ENCODE measurements around the gene CEP43.
"Not testable (repeated sequence)": the region's sequence is repeated elsewhere in the genome, so short reads cannot be mapped to it uniquely, and the experiment has no call there.

The CEP43 gene, protein sequence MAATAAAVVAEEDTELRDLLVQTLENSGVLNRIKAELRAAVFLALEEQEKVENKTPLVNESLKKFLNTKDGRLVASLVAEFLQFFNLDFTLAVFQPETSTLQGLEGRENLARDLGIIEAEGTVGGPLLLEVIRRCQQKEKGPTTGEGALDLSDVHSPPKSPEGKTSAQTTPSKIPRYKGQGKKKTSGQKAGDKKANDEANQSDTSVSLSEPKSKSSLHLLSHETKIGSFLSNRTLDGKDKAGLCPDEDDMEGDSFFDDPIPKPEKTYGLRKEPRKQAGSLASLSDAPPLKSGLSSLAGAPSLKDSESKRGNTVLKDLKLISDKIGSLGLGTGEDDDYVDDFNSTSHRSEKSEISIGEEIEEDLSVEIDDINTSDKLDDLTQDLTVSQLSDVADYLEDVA

DNA sequence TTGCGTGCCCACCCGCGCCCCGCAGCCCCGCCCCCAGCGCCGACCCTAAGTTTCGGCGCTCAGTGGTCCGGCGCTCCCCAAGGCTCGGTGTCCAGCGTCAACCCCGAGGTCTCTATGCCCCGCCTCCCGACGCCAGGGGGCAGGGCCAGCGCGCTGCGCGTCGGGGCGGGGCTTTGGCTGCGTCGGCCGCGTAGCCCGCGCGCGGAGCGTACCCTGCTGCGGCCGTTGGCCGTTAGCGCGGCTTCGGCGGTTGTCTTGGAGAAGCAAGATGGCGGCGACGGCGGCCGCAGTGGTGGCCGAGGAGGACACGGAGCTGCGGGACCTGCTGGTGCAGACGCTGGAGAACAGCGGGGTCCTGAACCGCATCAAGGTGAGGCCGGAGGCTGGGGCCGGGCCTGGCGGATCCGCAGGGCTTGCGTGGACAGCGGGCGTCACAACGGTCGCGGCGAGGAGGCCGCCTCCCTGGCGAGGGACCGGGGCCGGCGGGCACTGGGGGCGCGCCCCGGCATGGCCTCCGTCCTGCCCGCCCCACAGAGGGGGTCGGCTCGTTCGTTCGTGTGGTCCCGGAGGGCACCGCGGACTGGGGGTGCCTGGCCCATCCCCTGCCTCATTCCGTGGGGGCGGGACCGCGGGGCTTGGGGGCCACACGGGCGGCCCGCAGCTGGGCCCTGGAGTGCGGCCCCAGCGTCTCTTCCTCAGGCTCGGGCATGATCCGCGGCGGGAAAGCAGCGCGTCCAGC is at the start of gene CEP43:
TSS of gene CEP43 (plus strand) at position 253 of the 739 bp plus-strand sequence. CDS start at position 269, 16 bp downstream.
- peak; percentile 82 for DNase-seq

DNA sequence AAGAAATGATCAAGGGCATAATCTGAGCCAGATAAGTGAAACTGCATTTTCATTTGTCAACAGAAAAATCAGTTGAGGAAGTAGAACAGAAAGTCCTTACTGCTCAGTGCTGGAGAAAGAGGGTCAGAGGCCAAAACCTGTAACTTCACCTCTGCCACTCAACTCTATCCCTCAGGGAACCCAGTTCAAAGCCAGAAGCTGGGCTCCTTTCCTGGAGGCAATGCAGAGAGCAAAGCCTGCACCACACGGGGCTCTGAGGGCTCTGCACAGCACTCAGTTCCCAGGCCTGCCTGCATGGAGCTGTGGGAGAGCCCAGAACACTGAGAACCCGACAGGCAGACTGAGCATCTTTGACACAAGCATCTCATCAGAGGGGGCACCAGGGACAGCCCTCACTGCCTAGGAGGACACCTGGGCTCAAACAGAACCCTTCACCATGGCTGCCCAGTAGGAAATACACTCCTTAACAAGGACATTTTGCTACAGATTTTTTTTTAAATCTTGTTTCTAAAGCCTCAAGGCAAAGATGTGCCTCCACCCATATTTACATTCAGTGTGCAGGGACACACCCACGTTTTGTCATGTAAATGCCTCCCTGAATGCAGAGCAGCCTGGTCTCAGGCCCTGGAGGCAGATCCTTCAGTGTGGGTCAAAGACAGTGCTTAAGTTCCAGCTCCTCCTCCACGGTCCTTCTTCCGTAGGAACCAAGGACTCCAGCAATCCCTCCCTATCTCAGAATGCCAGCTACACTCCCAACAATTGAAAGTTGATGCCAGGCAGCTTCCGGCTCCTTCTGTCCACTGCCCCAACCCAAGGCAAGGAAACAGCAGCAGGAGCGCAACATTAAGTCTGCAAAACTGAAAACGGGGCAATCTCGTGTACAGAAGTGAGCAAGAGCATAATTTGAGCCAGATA is 49.4 kb upstream of the CEP43 start:
- DNase-seq = no peak

DNA sequence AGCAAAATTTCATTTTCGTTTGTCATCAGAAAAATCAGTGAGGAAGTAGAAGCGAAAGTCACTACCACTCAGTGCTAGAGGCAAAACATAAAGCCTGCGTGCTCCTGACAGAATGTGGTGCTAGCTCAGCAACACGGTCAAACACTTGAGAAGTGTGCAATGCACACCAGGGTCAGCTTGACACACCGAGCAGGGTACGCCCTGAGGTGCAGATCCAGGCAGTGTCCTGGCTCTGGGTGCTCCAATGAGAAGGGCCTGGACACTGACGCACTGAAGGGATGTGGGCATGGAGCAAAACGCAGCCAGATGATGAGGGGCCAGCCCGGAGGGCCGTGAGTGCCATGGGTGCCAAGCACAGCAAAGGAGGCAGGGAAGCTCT is 48.8 kb upstream of the CEP43 start:
- no peak for DNase-seq

DNA sequence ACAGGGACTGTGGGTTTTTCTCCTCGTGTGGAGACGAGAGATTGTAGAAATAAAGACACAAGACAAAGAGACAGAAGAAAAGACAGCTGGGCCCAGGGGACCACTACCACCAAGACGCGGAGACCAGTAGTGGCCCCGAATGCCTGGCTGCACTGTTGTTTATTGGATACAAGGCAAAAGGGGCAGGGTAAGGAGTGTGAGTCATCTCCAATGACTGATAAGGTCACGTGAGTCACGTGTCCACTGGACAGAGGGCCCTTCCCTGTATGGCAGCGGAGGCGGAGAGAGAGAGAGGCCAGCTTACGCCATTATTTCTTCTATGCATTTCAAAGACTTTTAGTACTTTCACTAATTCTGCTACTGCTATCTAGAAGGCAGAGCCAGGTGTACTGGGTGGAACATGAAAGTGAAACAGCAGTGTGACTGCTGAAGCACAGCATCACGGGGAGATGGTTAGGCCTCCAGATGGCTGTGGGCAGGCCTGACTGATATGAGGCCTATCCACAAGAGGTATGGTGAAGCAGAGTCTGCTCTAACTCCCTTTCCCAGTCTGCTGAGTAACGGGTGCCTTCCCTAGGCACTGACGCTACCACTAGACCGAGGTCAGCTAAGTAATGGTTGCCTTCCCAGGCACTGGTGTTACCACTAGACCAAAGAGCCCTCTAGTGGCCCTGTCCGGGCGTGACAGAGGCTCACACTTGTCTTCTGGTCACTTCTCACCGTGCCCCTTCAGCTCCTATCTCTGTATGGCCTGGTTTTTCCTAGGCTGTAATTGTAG is 48.1 kb upstream of the CEP43 start:
- DNase-seq = not testable (repeated sequence)

DNA sequence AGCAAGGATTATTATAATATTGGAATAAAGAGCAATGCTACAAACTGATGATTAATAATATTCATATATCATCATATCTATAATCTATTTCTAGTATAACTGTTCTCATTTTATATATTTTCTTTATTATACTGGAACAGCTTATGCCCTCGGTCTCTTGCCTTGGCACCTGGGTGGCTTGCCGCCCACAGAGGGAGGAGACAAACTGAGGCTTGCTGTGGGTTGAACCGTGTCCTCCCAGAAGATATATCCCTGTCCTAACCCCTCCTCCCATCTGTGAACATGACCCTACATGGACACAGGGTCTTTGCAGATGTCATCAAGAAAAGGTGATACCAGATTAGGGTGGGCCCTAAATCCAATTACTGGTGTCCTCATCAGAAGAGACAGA is 47.5 kb upstream of the CEP43 start:
- no peak for DNase-seq

DNA sequence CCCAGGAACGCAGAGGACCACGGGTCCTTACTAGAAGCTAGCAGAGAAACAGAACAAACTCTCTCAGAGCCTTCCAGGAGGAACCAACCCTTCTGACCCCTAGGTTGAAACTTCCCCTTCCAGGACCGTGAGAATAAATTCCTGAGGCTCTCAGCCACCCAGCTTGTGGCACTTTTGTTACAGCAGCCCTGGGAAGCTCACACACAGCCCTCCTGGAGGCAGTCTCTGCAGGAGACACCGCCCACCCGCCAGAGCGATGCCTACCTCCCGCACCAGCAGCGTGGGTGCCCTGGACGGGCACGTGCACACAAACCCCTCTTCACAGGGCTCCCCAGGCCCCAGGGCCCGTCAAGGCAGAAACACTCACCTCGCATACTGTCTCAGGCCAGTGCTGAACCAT is 47.1 kb upstream of the CEP43 start:
- DNase-seq = no peak

DNA sequence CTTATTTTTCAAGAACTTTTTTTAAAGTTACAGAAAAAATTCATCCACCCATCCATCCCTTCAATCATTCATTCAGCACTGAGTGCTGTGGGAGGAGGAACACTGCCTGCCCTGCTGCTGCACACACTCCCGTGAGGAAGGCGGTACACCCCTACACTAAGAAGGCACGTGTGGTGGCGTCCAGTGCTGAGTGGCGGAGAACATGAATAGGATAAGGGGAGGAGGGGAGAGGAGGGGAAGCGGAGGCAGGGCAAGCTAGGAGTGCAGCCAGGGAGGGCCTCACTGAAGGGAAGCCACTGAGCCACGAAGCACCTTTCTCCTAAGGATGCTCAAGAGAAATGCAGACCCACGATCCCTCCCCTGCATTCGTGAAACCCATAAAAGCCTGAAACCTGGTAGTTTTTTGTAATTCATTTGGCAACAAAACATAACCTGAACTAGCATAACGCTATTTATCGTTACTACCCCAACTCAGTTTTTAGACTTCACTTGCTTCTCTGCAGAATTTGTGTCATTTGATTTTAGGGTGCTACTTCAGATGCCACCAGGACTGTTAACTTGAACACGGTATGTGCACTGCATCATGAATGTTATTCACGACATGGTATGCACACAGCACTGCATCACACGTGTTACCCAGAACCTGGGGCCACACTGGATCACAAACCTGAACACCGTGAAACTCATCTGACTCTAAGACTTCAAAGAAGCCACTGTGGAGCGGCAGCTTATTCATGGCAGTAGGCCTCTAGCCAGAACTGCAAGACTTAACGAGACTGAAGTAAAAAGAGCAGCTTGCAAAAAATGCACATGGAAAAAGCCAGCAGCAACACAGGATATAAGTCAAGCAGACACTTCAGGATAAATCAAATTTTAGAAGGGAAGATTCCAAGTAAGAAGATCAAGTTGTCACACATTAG is 46.4 kb upstream of the CEP43 start:
- no peak for DNase-seq

DNA sequence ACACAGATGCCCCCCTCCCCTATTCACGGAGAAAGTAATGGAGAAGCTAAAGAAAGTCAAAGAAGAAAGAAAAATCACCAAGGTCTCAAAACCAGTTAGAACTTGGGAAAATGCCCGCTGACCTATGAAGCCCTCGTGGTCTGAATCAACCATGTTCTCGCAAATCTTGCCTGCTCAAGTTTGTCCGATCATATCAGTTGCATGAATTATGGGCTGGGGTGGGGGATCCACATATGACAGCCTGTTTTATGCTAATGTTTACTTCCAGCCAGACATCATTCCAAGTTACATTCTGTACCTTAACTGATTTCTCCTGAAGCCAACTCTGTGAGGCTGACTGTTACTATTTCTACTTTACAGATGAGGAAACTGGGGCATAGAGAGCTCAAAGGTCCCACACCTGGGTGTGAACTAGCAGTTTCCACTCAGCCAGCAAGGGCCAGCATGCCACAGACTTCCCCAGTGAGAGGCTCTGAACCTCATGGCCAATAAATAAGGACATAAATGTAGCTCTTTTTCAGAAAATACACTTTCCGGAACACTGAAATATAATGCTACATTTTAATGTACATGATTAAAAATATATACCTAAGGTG is 45.0 kb upstream of the CEP43 start:
- no peak for DNase-seq

DNA sequence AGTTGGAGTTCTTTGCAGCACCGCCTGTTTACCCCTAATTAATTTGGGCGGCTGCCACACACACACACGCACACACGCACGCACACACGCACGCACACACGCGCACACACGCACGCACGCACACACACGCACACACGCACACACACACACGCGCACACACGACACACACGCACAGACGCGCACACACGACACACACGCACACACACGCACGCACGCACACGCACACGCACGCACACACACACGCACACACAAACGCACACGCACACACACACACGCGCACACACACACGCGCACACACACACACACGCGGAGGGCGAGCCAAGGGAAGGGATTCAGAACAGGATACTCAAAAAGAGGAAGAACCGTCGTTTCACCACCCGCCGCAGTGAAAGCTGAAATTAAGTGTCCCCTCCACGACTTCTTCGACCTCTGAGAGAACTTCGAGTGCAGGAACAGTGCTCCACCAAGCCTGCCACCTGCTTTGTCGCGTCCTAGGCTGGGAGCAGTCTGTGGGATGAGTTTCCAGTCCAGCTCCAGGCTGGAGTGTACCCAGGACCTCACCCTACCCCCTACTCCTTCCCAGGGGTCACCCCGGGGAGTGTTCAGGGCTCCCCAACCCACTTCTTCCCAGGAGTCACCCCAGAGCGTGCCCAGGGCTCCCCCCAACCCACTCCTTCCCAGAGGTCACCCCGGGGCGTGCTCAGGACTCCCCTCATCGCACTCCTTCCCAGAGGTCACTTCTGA is 43.9 kb upstream of the CEP43 start:
- DNase-seq = no peak

DNA sequence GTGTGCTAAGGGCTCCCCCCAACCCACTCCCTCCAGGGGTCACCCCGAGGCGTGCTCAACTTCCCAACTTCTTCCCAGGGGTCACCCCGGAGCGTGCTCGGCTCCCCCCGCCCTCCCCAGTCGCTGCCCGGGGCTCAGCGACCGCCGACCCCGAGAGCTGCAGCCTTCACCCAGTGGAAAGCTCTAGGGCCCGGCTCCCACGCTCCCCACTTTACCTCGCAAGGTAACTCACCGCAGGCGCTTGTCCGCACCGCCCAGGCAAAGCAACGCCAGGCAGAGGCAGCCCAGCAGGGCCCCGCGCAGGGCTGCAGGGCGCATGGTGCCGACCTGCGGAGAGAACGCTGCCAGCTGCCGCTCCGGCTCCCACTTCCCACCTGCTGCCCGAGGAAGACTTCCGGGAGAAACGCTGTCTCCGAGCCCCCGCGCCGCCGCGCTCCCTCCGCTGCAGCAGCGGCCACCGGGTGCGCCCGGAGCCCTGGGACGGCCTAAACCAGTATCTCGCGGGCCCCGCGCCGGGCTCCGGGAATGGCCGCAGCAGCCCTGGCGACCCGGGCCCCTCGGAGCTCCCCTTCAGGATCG is 43.2 kb upstream of the CEP43 start:
- DNase-seq = no peak

DNA sequence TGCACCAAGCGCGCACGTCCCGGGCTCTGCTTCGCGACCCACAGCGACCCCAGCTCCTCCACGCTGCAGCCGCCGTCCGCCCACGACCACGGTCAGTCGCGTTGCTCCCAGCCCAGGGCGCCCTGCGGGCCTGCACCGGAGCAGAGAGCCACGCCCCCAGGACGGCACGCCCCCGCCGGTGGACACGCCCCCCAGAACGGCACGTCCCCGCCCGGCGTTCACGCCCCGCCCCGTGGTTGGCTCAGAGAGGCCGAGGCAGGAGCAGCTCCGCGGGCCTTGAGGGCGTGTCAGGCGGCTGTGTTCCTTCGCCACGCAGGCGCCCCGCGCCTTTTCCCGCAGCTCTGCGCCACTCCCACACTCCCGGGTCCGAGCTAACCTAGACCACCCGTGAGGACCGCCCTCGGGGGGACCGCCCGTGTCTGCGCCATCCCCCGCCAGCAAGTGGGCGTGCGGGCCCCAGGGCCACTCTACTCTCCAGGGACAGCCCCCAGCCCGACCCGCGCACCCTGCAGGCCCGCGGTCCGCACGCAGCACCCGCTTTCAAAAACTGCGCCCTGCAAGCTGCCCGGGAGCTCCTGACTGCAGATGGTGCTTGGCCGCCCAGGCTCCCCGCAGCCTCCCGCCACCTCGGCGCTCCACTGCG is 42.6 kb upstream of the CEP43 start, which contains the start of gene RNASET2:
TSS of gene RNASET2 (minus strand) at position 107 of the 643 bp plus-strand sequence. CDS start 368 bp downstream, outside the sequence.
- peak; percentile 69 for DNase-seq

DNA sequence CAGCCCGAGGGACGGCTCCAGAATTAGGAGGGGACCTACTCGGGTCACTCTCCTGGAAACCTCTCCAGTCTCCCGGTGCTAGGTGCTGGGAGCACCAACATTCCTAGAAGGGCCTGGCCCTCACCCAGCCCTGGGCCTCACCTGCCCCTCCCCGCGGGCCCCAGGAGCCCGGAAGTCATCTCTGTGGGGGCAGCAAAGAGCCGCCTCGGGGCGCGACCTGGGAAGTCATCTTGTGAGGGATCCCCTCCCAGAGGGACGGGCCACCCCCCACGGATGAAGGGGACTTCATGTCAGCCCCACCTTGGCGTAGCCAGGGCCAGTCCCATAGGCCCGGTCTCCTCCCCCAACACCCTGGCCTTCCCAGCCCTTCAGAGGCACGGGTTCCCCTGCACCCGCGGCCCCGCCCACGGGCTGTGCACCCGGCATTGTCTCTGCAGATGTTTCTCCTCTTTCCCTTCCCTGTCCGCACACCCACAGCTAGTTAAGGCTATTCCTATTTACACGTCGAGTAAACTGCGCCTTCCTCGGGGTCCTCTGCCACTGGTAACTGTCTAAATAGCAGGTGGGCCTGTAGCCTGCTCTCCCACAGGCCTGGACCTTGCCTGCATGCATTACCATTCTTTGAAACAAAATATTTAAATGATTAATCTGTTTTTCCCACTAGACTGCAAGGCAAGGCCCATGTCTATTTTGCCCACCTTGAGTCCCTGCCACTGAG is 42.0 kb upstream of the CEP43 start:
- no peak for DNase-seq

DNA sequence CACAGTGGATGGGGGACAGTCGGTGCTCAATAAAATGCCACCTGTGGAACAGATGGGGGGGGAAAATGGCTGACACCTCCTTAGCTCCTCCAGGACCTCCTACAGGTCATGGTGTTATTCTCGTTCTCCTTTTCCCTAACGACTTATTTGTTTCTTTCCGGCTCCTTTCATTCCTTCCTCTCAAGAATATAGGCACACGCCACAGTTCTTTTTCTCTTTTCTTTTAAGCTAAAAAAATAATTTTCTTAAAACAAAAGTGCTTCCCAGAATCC is 41.5 kb upstream of the CEP43 start:
- DNase-seq = no peak

DNA sequence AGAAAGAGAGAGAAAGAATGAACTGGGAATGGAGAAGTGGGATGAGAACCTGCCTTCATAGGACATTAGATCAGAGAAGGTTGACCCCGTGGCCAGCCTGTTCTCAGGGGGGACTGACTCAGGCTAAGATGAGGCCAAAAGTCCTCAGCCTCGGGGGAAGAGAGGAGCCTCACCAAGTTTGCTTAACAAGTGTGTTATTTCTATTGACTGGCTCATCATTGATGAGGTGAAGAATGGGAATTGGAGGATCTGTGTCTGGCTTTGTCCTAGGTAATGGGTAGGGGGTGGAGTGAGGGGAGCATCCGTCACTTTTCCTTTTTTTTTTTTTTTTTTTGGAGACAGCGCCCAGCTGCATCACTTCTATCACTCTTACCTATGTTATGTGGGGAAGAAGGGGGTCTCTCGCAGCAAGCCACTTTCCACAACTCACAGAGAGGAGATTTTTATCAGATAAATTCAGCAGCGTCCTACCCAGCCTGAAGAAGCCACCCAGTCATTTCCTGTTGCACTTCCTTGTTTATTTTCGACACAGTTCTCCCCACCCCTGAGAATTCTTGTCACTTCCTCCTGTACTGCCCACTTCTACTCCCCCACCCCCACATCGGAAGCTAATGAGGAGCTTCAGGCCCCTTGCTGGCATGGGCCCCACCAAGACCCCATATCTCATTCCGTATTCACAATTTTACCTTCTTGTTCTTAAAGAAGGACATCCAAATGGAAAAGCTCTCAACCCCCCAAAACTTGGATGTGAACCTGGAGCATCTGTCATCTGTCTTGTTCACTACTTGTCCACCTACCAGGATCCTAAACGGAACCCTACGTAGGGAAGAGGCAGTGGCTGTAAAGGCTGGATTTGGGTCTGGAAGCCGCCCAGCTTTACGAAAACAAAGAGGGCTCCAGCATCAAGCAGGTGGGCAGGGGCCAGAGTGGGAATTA is 40.0 kb upstream of the CEP43 start:
- no peak for DNase-seq

DNA sequence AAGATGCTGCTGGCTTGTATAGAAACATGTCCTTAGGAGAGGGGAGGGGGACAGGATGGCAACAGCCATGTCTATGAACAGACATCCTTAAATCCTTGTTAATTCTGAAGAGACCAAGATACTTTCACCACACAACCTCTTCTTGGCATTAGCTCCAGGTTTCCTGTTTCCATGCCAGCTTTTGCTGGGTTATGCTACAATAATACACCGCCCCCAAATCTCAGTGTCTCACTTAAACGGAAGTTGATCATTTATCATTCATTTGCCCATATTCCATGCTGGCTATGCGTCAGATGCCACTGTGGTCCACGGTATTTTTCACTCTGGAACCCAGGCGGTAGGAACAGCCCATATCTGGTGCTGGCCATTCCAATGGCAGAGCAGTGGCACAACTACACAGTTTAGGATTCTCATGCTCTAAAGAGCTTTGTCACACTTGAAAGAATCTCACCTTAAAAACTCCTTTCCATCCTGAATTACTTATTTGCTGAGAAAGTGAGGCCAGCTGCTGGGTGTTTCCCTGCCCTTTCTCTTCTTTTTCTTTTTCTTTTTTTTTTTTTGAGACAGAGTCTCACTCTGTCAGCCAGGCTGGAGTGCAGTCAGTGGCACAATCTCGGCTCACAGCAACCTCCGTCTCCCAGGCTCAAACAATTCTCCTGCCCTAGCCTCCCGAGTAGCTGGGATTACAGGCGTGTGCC is 39.1 kb upstream of the CEP43 start:
- no peak for DNase-seq

DNA sequence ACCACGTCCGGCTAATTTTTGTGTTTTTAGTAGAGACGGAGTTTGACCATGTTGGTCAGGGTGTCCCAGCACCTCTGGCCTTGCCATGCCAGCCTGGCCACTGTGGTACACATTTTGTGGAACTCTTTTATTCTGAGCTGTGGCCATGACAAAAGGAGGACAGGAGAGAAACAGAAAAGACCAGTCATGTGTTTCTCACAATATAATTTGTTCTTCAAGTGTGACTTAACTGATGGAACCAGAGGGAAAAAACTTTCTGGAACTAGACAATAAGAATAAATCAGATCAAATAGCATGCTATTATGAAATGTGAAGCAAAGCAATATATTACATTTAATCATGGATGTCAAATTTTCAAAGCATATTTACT is 38.6 kb upstream of the CEP43 start:
- DNase-seq = no peak

DNA sequence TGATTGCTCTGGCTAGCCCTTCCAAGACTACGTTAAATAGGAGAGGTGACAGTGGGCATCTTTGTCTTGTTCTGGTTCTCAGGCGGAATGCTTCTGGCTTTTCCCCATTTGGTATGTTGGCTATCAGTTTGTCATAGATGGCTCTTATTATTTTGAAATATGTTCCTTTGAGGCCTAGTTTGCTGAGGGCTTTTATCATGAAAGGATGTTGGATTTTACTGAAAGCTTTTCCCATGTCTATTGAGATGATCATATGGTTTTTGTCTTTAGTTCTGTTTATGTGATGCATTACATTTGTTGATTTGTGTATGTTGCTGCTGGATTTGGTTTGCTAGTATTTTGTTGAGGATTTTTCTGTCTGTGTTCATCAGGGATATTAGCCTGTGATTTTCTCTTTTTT is 32.9 kb upstream of the CEP43 start:
- DNase-seq = no peak

Data from cortex of kidney (tissue), 1 donor.